Bronchial epithelial cell (primary cell): ENCODE measurements around the gene LAMC3. TPM values are rescaled to one million over a fixed set of nuclear protein-coding genes. Genes with fewer than 3 reads are reported as not detected.

Experiments
- DNase-seq: peaks from one replicate; pipeline ENCODE4 v3.0.0-alpha.2; 2010; ENCODE audit warnings: low read depth
- FAIRE-seq: peaks from 2 replicates; lab custom pipeline; 2011; peaks lifted over from hg19 to GRCh38; lab: Jason Lieb, UNC
- H3K27me3 ChIP-seq: 2 replicates; pipeline ENCODE4 v1.5.1; 2011; ENCODE audit warnings: low read length; ENCODE audit not compliant: control insufficient read depth, insufficient read depth
- H3K36me3 ChIP-seq: 2 replicates; pipeline ENCODE4 v1.5.1; 2011; ENCODE audit warnings: low read length; ENCODE audit not compliant: control insufficient read depth, insufficient read depth
- H3K4me3 ChIP-seq: 2 replicates; pipeline ENCODE4 v1.5.1; 2011; ENCODE audit warnings: mild to moderate bottlenecking, low read depth, low read length, control low read depth
- CTCF ChIP-seq: IDR thresholded peaks from 2 replicates; pipeline ENCODE4 v1.5.1; 2011; ENCODE audit warnings: mild to moderate bottlenecking, moderate library complexity, low read length, control low read depth, inconsistent platforms; ENCODE audit not compliant: insufficient read depth, severe bottlenecking
- total RNA-seq: library from RNA; depleted of rRNA; stranded (reverse); fragments of >200 nt; gene quantifications from 2 replicates; pipeline ENCODE4 v1.2.1, GENCODE V29; 2014

Gene LAMC3
- total RNA-seq, 1 donor from 2014 or later, result not detected

GRCh38 chr9:131095666-131096268, 86.8 kb downstream of the LAMC3 start:
- no peak for FAIRE-seq
- Histone ChIP-seq H3K4me3 (peak overlapping the region; percentile 32), H3K36me3 (no peaks in the 10 kb centered on the region), H3K27me3 (peaks cover 9% of the 10 kb centered on the region)
- no peak for TF ChIP-seq CTCF
- DNase-seq, result no peak

- H3K4me3 ChIP-seq, result peak within 1 kb of the TSS; percentile 32
- no peaks in the 10 kb centered on the region for H3K36me3 ChIP-seq
- no peak for DNase-seq
- no peak for FAIRE-seq
- peaks cover 9% of the 10 kb centered on the region for H3K27me3 ChIP-seq
- no peak for TF ChIP-seq CTCF
These were observed 87.5 kb downstream of the LAMC3 start, which contains the start of gene AIF1L for GRCh38 chr9:131096269-131097125. AIF1L (plus strand) TSS chr9:131096531; CDS start chr9:131096630, 99 bp downstream.

GRCh38 chr9:131097126-131097947, 88.4 kb downstream of the LAMC3 start:
- H3K27me3 ChIP-seq, result peaks cover 9% of the 10 kb centered on the region
- H3K4me3 ChIP-seq, result peak overlapping the region; percentile 32
- FAIRE-seq (no peak), DNase-seq (no peak)
- no peaks in the 10 kb centered on the region for H3K36me3 ChIP-seq
- TF ChIP-seq CTCF, result no peak

GRCh38 chr9:131097948-131098278, 88.9 kb downstream of the LAMC3 start:
- H3K4me3 ChIP-seq, result no peak overlapping the region
- TF ChIP-seq CTCF, result no peak
- H3K36me3 ChIP-seq, result no peaks in the 10 kb centered on the region
- DNase-seq (no peak), FAIRE-seq (no peak)
- peaks cover 9% of the 10 kb centered on the region for H3K27me3 ChIP-seq

- Histone ChIP-seq H3K4me3 (no peak overlapping the region), H3K36me3 (no peaks in the 10 kb centered on the region), H3K27me3 (peaks cover 9% of the 10 kb centered on the region)
- FAIRE-seq (no peak), DNase-seq (no peak)
- TF ChIP-seq CTCF, result no peak
These were observed 89.6 kb downstream of the LAMC3 start for GRCh38 chr9:131098391-131099101.
